ENCODE results near the gene BANP. TPM values are rescaled to one million over a fixed set of nuclear protein-coding genes. Genes with fewer than 3 reads are reported as not detected.
"Not testable (repeated sequence)": the region's sequence is repeated elsewhere in the genome, so short reads cannot be mapped to it uniquely, and the experiment has no call there.

The BANP gene
- total RNA-seq, 2 experiments from 2014 or later, result 39.6 to 58.0 TPM

DNA sequence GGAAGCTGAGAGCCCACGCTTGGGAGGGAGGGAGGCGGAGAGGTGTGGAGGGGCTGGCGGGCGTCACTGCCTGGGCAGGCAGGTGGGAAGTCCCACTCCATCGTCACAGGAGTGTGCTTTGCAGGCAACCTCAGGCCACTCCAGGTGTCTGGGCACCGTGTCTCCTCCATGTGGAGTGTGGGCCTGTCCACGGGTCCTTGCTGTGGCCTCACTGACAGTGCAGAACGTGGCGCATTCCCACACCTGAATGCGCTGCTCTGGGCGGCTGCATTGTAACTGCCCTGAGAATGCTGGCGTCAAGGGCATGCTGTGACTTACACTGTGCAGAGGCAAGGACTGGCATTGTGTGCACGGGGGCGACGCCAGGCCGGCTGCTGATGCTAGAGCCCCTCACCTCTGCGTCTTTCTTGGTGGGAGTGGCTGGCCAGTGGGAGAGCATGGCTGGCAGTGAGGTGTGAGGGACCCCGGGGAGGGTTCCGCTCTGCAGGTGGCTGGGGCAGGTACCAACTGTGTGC, 66.4 kb downstream of the BANP start:
- H4K20me1 ChIP-seq (ENCODE audit: insufficient read depth, low read length), result no peaks in the 10 kb centered on the region
- intact Hi-C loops (cut with micrococcal nuclease; ENCODE audit: unreplicated experiment), result no loop called here
- no peaks in the 10 kb centered on the region for H3K79me2 ChIP-seq (ENCODE audit: insufficient read depth, low read depth, low read length)
- no peak overlapping the region for H3K4me2 ChIP-seq (ENCODE audit: low read length)
- CTCF ChIA-PET (ENCODE audit: unreplicated experiment), result no interaction called here
- no TSS peak for BruUV-seq (replicated peaks)
- no peak for DNase-seq (ENCODE audit: low spot score)
- H3K4me3 ChIP-seq (ENCODE audit: low read depth, low read length, poor library complexity, severe bottlenecking), result no peak overlapping the region
- no peaks in the 10 kb centered on the region for H3K9me3 ChIP-seq (ENCODE audit: low read length)
- H3K36me3 ChIP-seq (ENCODE audit: insufficient read depth, low read length), result peaks cover 7% of the 10 kb centered on the region; the same call in 1 of the 2 replicates
- TF ChIP-seq EZH2phosphoT487 (IDR thresholded peaks at IDR 0.05; ENCODE audit: borderline replicate concordance, low read depth, low read length), result no peak
- no peak for TF ChIP-seq CTCF (conservative IDR thresholded peaks at IDR 0.05; ENCODE audit: low read length)
- H2AFZ ChIP-seq (ENCODE audit: low read length), result no peak overlapping the region
- no peak overlapping the region for H3K27ac ChIP-seq (ENCODE audit: low read depth, low read length, poor library complexity, severe bottlenecking)
- H3K4me1 ChIP-seq (ENCODE audit: insufficient read depth, low read length, poor library complexity, severe bottlenecking), result no peaks in the 10 kb centered on the region
- POLR2A ChIA-PET, result no interaction called here
- no peaks in the 10 kb centered on the region for H3K9me2 ChIP-seq (ENCODE audit: insufficient read depth, low read length)

DNA sequence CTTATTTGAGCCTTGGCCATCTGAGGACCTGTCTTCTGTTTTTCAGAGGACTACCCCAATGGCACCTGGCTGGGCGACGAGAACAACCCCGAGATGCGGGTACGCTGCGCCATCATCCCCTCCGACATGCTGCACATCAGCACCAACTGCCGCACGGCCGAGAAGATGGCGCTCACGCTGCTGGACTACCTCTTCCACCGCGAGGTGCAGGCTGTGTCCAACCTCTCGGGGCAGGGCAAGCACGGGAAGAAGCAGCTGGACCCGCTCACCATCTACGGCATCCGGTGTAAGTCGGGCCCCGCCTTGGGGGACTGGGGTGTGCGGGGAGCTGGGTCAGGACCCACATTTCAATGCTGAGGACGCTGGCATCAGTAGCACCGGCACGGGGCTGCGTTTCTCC, 67.1 kb downstream of the BANP start:
- CTCF ChIA-PET (ENCODE audit: unreplicated experiment); H4K20me1 ChIP-seq (ENCODE audit: insufficient read depth, low read length); H3K9me2 ChIP-seq (ENCODE audit: insufficient read depth, low read length); H3K9me3 ChIP-seq (ENCODE audit: low read length); H2AFZ ChIP-seq (ENCODE audit: low read length); BruUV-seq (replicated peaks); H3K36me3 ChIP-seq (ENCODE audit: insufficient read depth, low read length); H3K4me2 ChIP-seq (ENCODE audit: low read length); H3K27ac ChIP-seq (ENCODE audit: low read depth, low read length, poor library complexity, severe bottlenecking); POLR2A ChIA-PET; intact Hi-C loops (cut with micrococcal nuclease; ENCODE audit: unreplicated experiment); H3K4me3 ChIP-seq (ENCODE audit: low read depth, low read length, poor library complexity, severe bottlenecking); H3K79me2 ChIP-seq (ENCODE audit: insufficient read depth, low read depth, low read length); DNase-seq (ENCODE audit: low spot score); H3K4me1 ChIP-seq (ENCODE audit: insufficient read depth, low read length, poor library complexity, severe bottlenecking): not testable (repeated sequence)

GRCh38 chr16:88019041-88019820, 68.0 kb downstream of the BANP start:
- POLR2A ChIA-PET; H4K20me1 ChIP-seq (ENCODE audit: insufficient read depth, low read length); H3K4me1 ChIP-seq (ENCODE audit: insufficient read depth, low read length, poor library complexity, severe bottlenecking); H3K79me2 ChIP-seq (ENCODE audit: insufficient read depth, low read depth, low read length); H3K36me3 ChIP-seq (ENCODE audit: insufficient read depth, low read length); CTCF ChIA-PET (ENCODE audit: unreplicated experiment); BruUV-seq (replicated peaks); intact Hi-C loops (cut with micrococcal nuclease; ENCODE audit: unreplicated experiment); H3K4me2 ChIP-seq (ENCODE audit: low read length); H3K9me2 ChIP-seq (ENCODE audit: insufficient read depth, low read length); H3K9me3 ChIP-seq (ENCODE audit: low read length); H3K4me3 ChIP-seq (ENCODE audit: low read depth, low read length, poor library complexity, severe bottlenecking); H2AFZ ChIP-seq (ENCODE audit: low read length); H3K27ac ChIP-seq (ENCODE audit: low read depth, low read length, poor library complexity, severe bottlenecking); DNase-seq (ENCODE audit: low spot score): not testable (repeated sequence)
